ENCODE data around the gene LY6G5C. TPM values are rescaled to one million over a fixed set of nuclear protein-coding genes. Genes with fewer than 3 reads are reported as not detected.
"Not testable (repeated sequence)": the region's sequence is repeated elsewhere in the genome, so short reads cannot be mapped to it uniquely, and the experiment has no call there.

Gene LY6G5C
- total RNA-seq, 1 donor, result 0.43 TPM

DNA sequence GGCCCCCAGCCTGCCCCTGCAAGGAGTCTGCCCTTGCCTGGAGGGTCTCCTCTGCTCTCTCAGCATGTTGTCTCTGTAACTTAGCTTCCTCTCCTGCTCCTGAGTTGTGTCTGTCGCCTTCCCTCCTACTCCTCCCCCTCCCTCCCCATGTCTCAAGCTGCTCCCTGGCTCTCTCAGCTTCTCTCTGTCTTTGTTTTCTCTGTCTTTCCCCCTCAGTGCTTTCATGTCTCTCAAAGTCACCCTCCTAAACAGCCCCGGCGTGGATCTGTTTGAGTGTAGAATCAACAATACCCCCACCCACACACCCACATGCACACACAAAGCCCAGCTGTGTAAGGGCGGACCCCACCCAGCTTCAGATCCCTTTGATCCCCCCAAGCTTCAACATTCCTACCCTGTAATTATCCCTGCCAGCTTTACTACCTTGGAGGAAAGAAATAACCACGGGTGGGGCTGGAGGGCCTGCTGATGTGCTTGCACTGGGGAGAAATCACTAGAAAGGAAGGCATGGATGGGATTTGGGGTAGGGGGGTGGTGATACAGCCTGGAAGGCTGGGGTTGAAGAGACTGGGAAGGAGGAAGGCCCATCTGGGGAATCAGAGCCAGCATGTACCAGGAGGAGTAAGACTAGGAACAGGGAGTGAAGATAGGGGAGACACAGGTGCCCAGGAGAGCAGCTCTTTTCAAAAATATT, 33.3 kb upstream of the LY6G5C start:
- no peak overlapping the region for H3K4me3 ChIP-seq (ENCODE audit: low read depth, low read length)
- DNase-seq (ENCODE audit: low read depth), result no peak
- TF ChIP-seq CTCF (IDR thresholded peaks at IDR 0.05; ENCODE audit: insufficient read depth, low read depth, low read length), result no peak

GRCh38 chr6:31713465-31713864, 32.6 kb upstream of the LY6G5C start:
- H3K4me3 ChIP-seq (ENCODE audit: low read depth, low read length), result no peak overlapping the region
- no peak for DNase-seq (ENCODE audit: low read depth)
- no peak for TF ChIP-seq CTCF (IDR thresholded peaks at IDR 0.05; ENCODE audit: insufficient read depth, low read depth, low read length)

DNA sequence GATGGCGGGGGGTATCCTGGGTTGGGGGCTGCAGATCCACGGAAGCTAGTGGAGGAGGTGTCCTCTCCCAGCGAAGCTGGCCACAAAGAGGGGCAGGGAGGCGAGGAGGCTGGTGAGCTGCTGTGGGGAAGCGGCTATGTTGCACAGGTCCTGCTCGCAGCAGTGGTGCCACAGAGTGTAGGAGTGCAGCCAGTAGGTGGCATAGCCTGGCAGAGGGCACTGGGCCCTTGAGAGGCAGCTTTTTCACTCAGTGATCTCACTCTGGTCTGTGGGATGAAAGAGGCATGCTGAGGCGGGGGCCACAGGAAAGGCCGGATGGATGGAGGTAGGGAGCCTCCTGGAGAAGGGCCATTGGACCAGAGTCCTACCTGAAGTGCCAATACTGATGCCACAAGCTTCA, 31.4 kb upstream of the LY6G5C start:
- no peak for TF ChIP-seq CTCF (IDR thresholded peaks at IDR 0.05; ENCODE audit: insufficient read depth, low read depth, low read length)
- no peak for DNase-seq (ENCODE audit: low read depth)
- H3K4me3 ChIP-seq (ENCODE audit: low read depth, low read length), result no peak overlapping the region

- H3K4me3 ChIP-seq (ENCODE audit: low read depth, low read length), result no peak overlapping the region
- TF ChIP-seq CTCF (IDR thresholded peaks at IDR 0.05; ENCODE audit: insufficient read depth, low read depth, low read length), result no peak
- no peak for DNase-seq (ENCODE audit: low read depth)
Observed at GRCh38 chr6:31711233-31711632, 30.4 kb upstream of the LY6G5C start.

- no peak overlapping the region for H3K4me3 ChIP-seq (ENCODE audit: low read depth, low read length)
- no peak for TF ChIP-seq CTCF (IDR thresholded peaks at IDR 0.05; ENCODE audit: insufficient read depth, low read depth, low read length)
- DNase-seq (ENCODE audit: low read depth), result no peak
Observed at GRCh38 chr6:31710523-31711219, 29.8 kb upstream of the LY6G5C start.

DNA sequence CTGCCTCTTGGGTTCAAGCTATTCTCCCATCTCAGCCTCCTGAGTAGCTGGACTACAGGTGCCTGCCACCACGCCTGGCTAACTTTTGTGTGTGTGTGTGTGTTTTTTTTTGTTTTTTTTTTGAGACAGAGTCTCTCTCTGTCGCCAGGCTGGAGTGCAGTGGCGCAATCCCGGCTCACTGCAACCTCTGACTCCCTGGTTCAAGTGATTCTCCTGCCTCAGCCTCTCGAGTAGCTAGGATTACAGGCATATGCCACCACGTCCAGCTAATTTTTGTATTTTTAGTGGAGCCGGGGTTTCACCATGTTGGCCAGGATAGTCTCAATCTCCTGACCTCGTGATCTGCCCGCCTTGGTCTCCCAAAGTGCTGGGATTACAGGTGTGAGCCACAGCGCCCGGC, 28.3 kb upstream of the LY6G5C start:
- not testable (repeated sequence) for H3K4me3 ChIP-seq (ENCODE audit: low read depth, low read length); DNase-seq (ENCODE audit: low read depth)

- H3K4me3 ChIP-seq (ENCODE audit: low read depth, low read length), result no peak overlapping the region
- TF ChIP-seq CTCF (IDR thresholded peaks at IDR 0.05; ENCODE audit: insufficient read depth, low read depth, low read length), result no peak
Observed at GRCh38 chr6:31708224-31708623, 27.4 kb upstream of the LY6G5C start.

More at GRCh38 chr6:31708224-31708623, 27.4 kb upstream of the LY6G5C start:
- no peak for DNase-seq (ENCODE audit: low read depth)
